ENCODE results near the gene EPS15.

The EPS15 gene

DNA sequence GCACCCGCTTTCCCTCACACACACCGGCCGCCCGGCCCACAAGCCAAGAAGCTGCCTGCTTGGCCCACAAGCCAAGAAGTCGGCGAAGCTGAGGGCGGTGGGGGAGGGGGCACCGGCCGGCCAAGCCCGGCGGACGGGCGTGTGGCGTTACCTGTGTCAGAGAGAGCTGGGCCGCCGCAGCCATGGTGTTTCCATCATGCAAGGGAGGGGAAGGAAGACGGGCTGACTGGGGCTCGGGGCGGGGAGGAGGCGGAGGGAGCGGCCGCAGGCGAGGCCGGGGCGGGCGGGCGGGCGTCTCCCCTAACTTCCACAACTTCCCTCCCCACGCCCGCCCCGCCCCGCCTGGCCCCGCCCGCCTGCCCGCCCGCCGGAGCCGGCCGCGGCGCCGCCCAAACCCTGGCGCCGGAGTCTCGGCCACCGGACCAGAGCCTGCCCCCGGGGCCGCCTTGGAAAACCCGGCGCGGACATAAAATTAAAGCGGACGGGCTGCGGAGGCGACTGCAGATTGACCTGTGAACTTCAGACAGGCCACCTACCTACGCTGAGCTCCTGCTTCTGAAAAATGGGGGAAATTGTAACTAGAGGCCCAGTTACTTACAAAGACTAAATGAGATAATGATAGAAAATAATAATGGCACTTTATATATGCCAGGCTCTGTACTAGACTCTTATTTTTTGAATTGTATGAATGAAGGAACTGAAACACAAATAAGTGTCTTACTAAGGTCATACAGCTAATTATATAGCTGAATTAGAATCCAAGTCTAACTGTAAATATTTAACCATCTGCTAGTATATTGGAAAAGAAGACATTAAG is at the start of gene EPS15:
Gene EPS15 (minus strand): TSS at position 219 of the 817 bp plus-strand sequence. CDS start 35 bp downstream, at position 184.
- H3K4me2 ChIP-seq (ENCODE audit: low read length) = peak within 1 kb of the TSS; percentile 82
- H3K79me2 ChIP-seq (ENCODE audit: insufficient read depth, low read length) = peaks cover 43% of the 10 kb centered on the region
- H3K27me3 ChIP-seq (ENCODE audit: insufficient read depth, low read length) = no peaks in the 10 kb centered on the region
- peak within 1 kb of the TSS; percentile 94 for H3K4me3 ChIP-seq (ENCODE audit: low read depth, low read length, poor library complexity, severe bottlenecking)
- no peaks in the 10 kb centered on the region for H3K9me3 ChIP-seq (ENCODE audit: low read length)
- peaks cover 62% of the 10 kb centered on the region for H3K4me1 ChIP-seq (ENCODE audit: insufficient read depth, low read length, severe bottlenecking)
- H4K20me1 ChIP-seq (ENCODE audit: insufficient read depth, low read length) = no peaks in the 10 kb centered on the region
- 0 out of 2 replicates have a peak, but pooled peaks cover 6% of the 10 kb centered on the region for H3F3A ChIP-seq (ENCODE audit: insufficient read depth, low read length)
- TF ChIP-seq, protein P1, sequence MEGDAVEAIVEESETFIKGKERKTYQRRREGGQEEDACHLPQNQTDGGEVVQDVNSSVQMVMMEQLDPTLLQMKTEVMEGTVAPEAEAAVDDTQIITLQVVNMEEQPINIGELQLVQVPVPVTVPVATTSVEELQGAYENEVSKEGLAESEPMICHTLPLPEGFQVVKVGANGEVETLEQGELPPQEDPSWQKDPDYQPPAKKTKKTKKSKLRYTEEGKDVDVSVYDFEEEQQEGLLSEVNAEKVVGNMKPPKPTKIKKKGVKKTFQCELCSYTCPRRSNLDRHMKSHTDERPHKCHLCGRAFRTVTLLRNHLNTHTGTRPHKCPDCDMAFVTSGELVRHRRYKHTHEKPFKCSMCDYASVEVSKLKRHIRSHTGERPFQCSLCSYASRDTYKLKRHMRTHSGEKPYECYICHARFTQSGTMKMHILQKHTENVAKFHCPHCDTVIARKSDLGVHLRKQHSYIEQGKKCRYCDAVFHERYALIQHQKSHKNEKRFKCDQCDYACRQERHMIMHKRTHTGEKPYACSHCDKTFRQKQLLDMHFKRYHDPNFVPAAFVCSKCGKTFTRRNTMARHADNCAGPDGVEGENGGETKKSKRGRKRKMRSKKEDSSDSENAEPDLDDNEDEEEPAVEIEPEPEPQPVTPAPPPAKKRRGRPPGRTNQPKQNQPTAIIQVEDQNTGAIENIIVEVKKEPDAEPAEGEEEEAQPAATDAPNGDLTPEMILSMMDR (IDR thresholded peaks at IDR 0.05; ENCODE audit: low read length) = no peak
- no peak for TF ChIP-seq EZH2 (IDR thresholded peaks at IDR 0.05; ENCODE audit: borderline replicate concordance, low read length)
- peak within 1 kb of the TSS; percentile 89 for H3K27ac ChIP-seq (ENCODE audit: low read depth, low read length, poor library complexity, severe bottlenecking)
- H3K9ac ChIP-seq (ENCODE audit: low read length) = peak within 1 kb of the TSS; percentile 98
- no peak within 1 kb of the TSS for H2AFZ ChIP-seq (ENCODE audit: low read length)
- H3K36me3 ChIP-seq (ENCODE audit: insufficient read depth, low read length) = peaks cover 8% of the 10 kb centered on the region; the same call in 1 of the 2 replicates
- no peaks in the 10 kb centered on the region for H3K9me2 ChIP-seq (ENCODE audit: low read depth, low read length)

DNA sequence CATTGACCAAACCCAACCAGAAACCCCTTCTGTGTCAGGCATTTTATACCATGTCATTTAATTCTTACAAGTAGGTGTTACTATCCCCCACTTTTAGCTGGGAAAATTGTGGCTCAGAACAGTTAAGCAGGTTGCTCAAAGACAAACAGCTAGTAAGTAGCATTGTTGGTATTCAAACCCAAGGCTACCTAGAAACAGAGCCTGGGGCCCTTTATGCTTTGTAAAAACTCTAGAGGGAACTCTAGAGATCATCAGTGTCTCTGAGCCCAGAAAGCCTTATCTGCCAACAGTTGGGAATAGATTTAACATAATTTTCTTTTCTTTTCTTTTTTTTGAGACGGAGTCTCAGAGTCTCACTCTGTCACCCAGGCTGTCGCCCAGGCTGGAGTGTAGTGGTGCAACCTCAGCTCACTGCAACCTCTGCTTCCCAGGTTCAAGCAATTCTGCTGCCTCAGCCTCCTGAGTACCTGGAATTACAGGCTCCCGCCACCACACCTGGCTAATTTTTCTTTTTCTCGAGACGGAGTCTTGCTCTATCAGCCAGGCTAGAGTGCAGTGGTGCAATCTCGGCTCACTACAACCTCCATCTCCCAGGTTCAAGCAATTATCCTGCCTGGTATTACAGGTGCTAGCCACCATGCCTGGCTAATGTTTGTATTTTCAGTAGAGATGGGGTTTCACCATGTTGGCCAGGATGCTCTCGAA is 49.3 kb upstream of the EPS15 start:
- H3K9me3 ChIP-seq (ENCODE audit: low read length) = no peaks in the 10 kb centered on the region
- H3K36me3 ChIP-seq (ENCODE audit: insufficient read depth, low read length) = no peaks in the 10 kb centered on the region
- H3K9ac ChIP-seq (ENCODE audit: low read length) = no peak overlapping the region
- no peak overlapping the region; the same call in 1 of the 2 replicates for H3K4me2 ChIP-seq (ENCODE audit: low read length)
- no peaks in the 10 kb centered on the region for H3K9me2 ChIP-seq (ENCODE audit: low read depth, low read length)
- no peaks in the 10 kb centered on the region for H3K27me3 ChIP-seq (ENCODE audit: insufficient read depth, low read length)
- H4K20me1 ChIP-seq (ENCODE audit: insufficient read depth, low read length) = no peaks in the 10 kb centered on the region
- no peak overlapping the region for H3K4me3 ChIP-seq (ENCODE audit: low read depth, low read length, poor library complexity, severe bottlenecking)
- H3K4me1 ChIP-seq (ENCODE audit: insufficient read depth, low read length, severe bottlenecking) = peaks cover 26% of the 10 kb centered on the region
- no peak for TF ChIP-seq EZH2 (IDR thresholded peaks at IDR 0.05; ENCODE audit: borderline replicate concordance, low read length)
- TF ChIP-seq, protein P1 (IDR thresholded peaks at IDR 0.05; ENCODE audit: low read length) = no peak
- no peak overlapping the region for H2AFZ ChIP-seq (ENCODE audit: low read length)
- no peaks in the 10 kb centered on the region for H3K79me2 ChIP-seq (ENCODE audit: insufficient read depth, low read length)
- no peak overlapping the region for H3K27ac ChIP-seq (ENCODE audit: low read depth, low read length, poor library complexity, severe bottlenecking)
- H3F3A ChIP-seq (ENCODE audit: insufficient read depth, low read length) = no peaks in the 10 kb centered on the region

DNA sequence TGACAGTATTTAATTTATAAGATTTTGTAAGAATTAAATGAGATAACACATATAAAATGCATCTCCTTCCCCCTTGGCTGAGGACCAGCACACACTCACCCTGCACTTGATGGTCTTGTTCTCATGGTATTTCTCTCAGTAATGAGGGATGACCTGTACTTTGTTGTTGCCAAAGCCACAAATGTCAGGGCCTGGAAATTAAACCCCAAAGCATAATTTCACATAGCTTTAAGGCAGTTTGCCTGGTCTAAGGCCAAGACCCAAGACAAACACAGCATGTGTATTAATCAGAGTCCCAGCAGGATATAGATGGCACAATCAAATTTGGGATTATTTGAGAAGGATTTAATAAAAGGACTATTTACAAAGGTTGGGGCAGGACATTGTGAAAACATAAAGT is 48.6 kb upstream of the EPS15 start:
- no peak for TF ChIP-seq EZH2 (IDR thresholded peaks at IDR 0.05; ENCODE audit: borderline replicate concordance, low read length)
- TF ChIP-seq, protein P1 (IDR thresholded peaks at IDR 0.05; ENCODE audit: low read length) = no peak
- H3K27ac ChIP-seq (ENCODE audit: low read depth, low read length, poor library complexity, severe bottlenecking) = no peak overlapping the region
- no peak overlapping the region for H3K9ac ChIP-seq (ENCODE audit: low read length)
- H2AFZ ChIP-seq (ENCODE audit: low read length) = no peak overlapping the region
- no peaks in the 10 kb centered on the region for H3K9me3 ChIP-seq (ENCODE audit: low read length)
- no peaks in the 10 kb centered on the region for H3K36me3 ChIP-seq (ENCODE audit: insufficient read depth, low read length)
- no peaks in the 10 kb centered on the region for H3K9me2 ChIP-seq (ENCODE audit: low read depth, low read length)
- H3K4me2 ChIP-seq (ENCODE audit: low read length) = no peak overlapping the region
- H3K4me1 ChIP-seq (ENCODE audit: insufficient read depth, low read length, severe bottlenecking) = peaks cover 26% of the 10 kb centered on the region
- no peaks in the 10 kb centered on the region for H3F3A ChIP-seq (ENCODE audit: insufficient read depth, low read length)
- no peaks in the 10 kb centered on the region for H3K27me3 ChIP-seq (ENCODE audit: insufficient read depth, low read length)
- no peaks in the 10 kb centered on the region for H3K79me2 ChIP-seq (ENCODE audit: insufficient read depth, low read length)
- H3K4me3 ChIP-seq (ENCODE audit: low read depth, low read length, poor library complexity, severe bottlenecking) = no peak overlapping the region
- H4K20me1 ChIP-seq (ENCODE audit: insufficient read depth, low read length) = no peaks in the 10 kb centered on the region
